GM21423 (cell line): ENCODE measurements around the gene CABLES1.

ENCODE experiments used
- ATAC-seq: cut with Tn5 transposase; IDR thresholded peaks from one replicate; pipeline ENCODE4 v1.9.1; 2021; ENCODE audit warnings: mild to moderate bottlenecking, moderate library complexity; ENCODE audit not compliant: unreplicated experiment

Gene CABLES1

GRCh38 chr18:23165271-23166068, 30.2 kb downstream of the CABLES1 start:
- ATAC-seq = no peak

- no peak for ATAC-seq
These were observed 31.7 kb downstream of the CABLES1 start for GRCh38 chr18:23166891-23167541.

GRCh38 chr18:23169673-23170044, 34.4 kb downstream of the CABLES1 start:
- ATAC-seq = no peak

GRCh38 chr18:23170137-23170536, 34.9 kb downstream of the CABLES1 start:
- ATAC-seq = no peak

- ATAC-seq = no peak
These were observed 36.4 kb downstream of the CABLES1 start for GRCh38 chr18:23171581-23172156.

- no peak for ATAC-seq
These were observed 37.5 kb downstream of the CABLES1 start for GRCh38 chr18:23172591-23173380.

- ATAC-seq = no peak
These were observed 38.6 kb downstream of the CABLES1 start for GRCh38 chr18:23173912-23174311.

- no peak for ATAC-seq
These were observed 41.6 kb downstream of the CABLES1 start for GRCh38 chr18:23176701-23177432.

- ATAC-seq = no peak
These were observed 42.3 kb downstream of the CABLES1 start for GRCh38 chr18:23177433-23178072.

- no peak for ATAC-seq
These were observed 42.9 kb downstream of the CABLES1 start for GRCh38 chr18:23178201-23178600.

GRCh38 chr18:23178661-23179081, 43.4 kb downstream of the CABLES1 start:
- ATAC-seq = no peak

GRCh38 chr18:23179416-23179815, 44.1 kb downstream of the CABLES1 start:
- ATAC-seq = no peak

- ATAC-seq = no peak
These were observed 46.3 kb downstream of the CABLES1 start for GRCh38 chr18:23181547-23181946.

GRCh38 chr18:23182606-23183005, 47.3 kb downstream of the CABLES1 start:
- ATAC-seq = no peak

GRCh38 chr18:23183411-23184150, 48.3 kb downstream of the CABLES1 start:
- no peak for ATAC-seq

GRCh38 chr18:23186781-23187180, 51.5 kb downstream of the CABLES1 start:
- ATAC-seq = no peak

- no peak for ATAC-seq
These were observed 52.9 kb downstream of the CABLES1 start for GRCh38 chr18:23188068-23188760.

GRCh38 chr18:23189099-23189498, 53.8 kb downstream of the CABLES1 start:
- ATAC-seq = no peak
